Prostate gland (tissue), 2 donors: Measurements from ENCODE around the gene NEMF.

ENCODE experiments used
- CTCF ChIP-seq, 4 experiments: fragments of 200-600 bp in 2 of 4; fragments of 450-650 bp in 2 of 4; sonication (generic) in 2 of 4; IDR thresholded peaks; 1 replicate in 3 of 4; 2 replicates in 1 of 4; pipeline ENCODE4 v1.5.1; 2016 to 2019; ENCODE audit warnings: antibody characterized with exemption in 4 of 4, mild to moderate bottlenecking in 2 of 4, moderate library complexity in 2 of 4
- POLR2AphosphoS5 ChIP-seq: sonication (generic); formaldehyde crosslinking; IDR thresholded peaks from one replicate; pipeline ENCODE4 v1.6.1; 2017; ENCODE audit warnings: antibody characterized with exemption

- TF ChIP-seq CTCF (IDR thresholded peaks at IDR 0.05) (no peak), POLR2AphosphoS5 (no peak)
Observed at GRCh38 chr14:49880267-49881064, 27.9 kb upstream of the NEMF start.
